ENCODE measurements around the gene SSBP1.
"Not testable (repeated sequence)": the region's sequence is repeated elsewhere in the genome, so short reads cannot be mapped to it uniquely, and the experiment has no call there.

SSBP1 gene

GRCh38 chr7:141709318-141709717, 28.8 kb upstream of the SSBP1 start:
- DNase-seq (ENCODE audit: low read depth), result no peak

- DNase-seq (ENCODE audit: low read depth), result no peak
These were observed 28.4 kb upstream of the SSBP1 start for GRCh38 chr7:141709749-141710148.

GRCh38 chr7:141710301-141710700, 27.9 kb upstream of the SSBP1 start:
- DNase-seq (ENCODE audit: low read depth), result no peak

GRCh38 chr7:141712603-141713255, 25.4 kb upstream of the SSBP1 start:
- no peak for DNase-seq (ENCODE audit: low read depth)

- DNase-seq (ENCODE audit: low read depth), result no peak
These were observed 24.3 kb upstream of the SSBP1 start for GRCh38 chr7:141713890-141714289.

- DNase-seq (ENCODE audit: low read depth), result no peak
These were observed 23.6 kb upstream of the SSBP1 start for GRCh38 chr7:141714571-141714970.

- DNase-seq (ENCODE audit: low read depth), result no peak
These were observed 23.1 kb upstream of the SSBP1 start for GRCh38 chr7:141715018-141715417.

- no peak for DNase-seq (ENCODE audit: low read depth)
These were observed 22.1 kb upstream of the SSBP1 start for GRCh38 chr7:141715794-141716689.

GRCh38 chr7:141717450-141717849, 20.7 kb upstream of the SSBP1 start:
- DNase-seq (ENCODE audit: low read depth), result no peak

- no peak for DNase-seq (ENCODE audit: low read depth)
These were observed 15.6 kb upstream of the SSBP1 start for GRCh38 chr7:141722529-141722928.

GRCh38 chr7:141729020-141729419, 9.1 kb upstream of the SSBP1 start:
- no peak for DNase-seq (ENCODE audit: low read depth)

- no peak for DNase-seq (ENCODE audit: low read depth)
These were observed 6.5 kb upstream of the SSBP1 start for GRCh38 chr7:141731476-141732149.

- no peak for DNase-seq (ENCODE audit: low read depth)
These were observed 881 bp upstream of the SSBP1 start for GRCh38 chr7:141737118-141737835.

- DNase-seq (ENCODE audit: low read depth), result no peak
These were observed 445 bp downstream of the SSBP1 start for GRCh38 chr7:141738592-141739013.

GRCh38 chr7:141739250-141739649, 1.1 kb downstream of the SSBP1 start:
- DNase-seq (ENCODE audit: low read depth), result no peak

- DNase-seq (ENCODE audit: low read depth), result no peak
These were observed 4.1 kb downstream of the SSBP1 start for GRCh38 chr7:141742229-141742628.

GRCh38 chr7:141744131-141744530, 6.0 kb downstream of the SSBP1 start:
- DNase-seq (ENCODE audit: low read depth), result no peak

- no peak for DNase-seq (ENCODE audit: low read depth)
These were observed 10.2 kb downstream of the SSBP1 start for GRCh38 chr7:141748396-141748795.

- DNase-seq (ENCODE audit: low read depth), result not testable (repeated sequence)
These were observed 13.7 kb downstream of the SSBP1 start for GRCh38 chr7:141751904-141752303.

GRCh38 chr7:141752634-141753033, 14.5 kb downstream of the SSBP1 start:
- no peak for DNase-seq (ENCODE audit: low read depth)

GRCh38 chr7:141754939-141755338, 16.8 kb downstream of the SSBP1 start:
- DNase-seq (ENCODE audit: low read depth), result no peak

- DNase-seq (ENCODE audit: low read depth), result no peak
These were observed 25.6 kb downstream of the SSBP1 start, which contains the start of gene TAS2R3 for GRCh38 chr7:141763797-141764196. Gene TAS2R3, plus strand, starts transcription at chr7:141764097. Its CDS starts 62 bp downstream, at chr7:141764159.

Data from stimulated activated CD8-positive, alpha-beta memory T cell treated with anti-CD3 and anti-CD28 coated beads, Interleukin-12 subunit alpha, Interleukin-12 subunit beta, amount 100 ng/mL, for 1 hour (primary cell).